ENCODE results near the gene LENG8.

DNA sequence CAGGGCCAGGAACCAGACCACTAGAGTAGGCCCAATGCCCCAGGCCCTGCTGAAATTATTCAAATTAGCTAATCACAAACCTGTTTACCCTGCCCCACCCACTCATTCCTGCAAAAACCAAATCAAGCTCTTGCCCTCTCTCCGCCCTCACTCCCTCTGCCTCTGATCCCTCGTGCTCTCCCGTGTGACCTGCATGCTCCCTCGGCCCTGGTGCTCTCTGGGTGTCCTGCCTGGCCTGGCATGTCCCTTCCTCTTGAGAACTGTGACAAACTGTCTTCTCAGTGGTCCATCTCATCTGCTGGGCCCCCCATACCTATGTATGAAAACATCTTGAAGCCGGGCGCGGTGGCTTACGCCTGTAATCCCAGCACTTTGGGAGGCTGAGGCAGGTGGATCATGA is 45.9 kb upstream of the LENG8 start:
- TF ChIP-seq, protein P1, sequence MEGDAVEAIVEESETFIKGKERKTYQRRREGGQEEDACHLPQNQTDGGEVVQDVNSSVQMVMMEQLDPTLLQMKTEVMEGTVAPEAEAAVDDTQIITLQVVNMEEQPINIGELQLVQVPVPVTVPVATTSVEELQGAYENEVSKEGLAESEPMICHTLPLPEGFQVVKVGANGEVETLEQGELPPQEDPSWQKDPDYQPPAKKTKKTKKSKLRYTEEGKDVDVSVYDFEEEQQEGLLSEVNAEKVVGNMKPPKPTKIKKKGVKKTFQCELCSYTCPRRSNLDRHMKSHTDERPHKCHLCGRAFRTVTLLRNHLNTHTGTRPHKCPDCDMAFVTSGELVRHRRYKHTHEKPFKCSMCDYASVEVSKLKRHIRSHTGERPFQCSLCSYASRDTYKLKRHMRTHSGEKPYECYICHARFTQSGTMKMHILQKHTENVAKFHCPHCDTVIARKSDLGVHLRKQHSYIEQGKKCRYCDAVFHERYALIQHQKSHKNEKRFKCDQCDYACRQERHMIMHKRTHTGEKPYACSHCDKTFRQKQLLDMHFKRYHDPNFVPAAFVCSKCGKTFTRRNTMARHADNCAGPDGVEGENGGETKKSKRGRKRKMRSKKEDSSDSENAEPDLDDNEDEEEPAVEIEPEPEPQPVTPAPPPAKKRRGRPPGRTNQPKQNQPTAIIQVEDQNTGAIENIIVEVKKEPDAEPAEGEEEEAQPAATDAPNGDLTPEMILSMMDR (IDR thresholded peaks at IDR 0.05; ENCODE audit: borderline replicate concordance, extremely low read depth, low read length, poor library complexity, severe bottlenecking), result no peak
- TF ChIP-seq EZH2 (IDR thresholded peaks at IDR 0.05; ENCODE audit: borderline replicate concordance, low read depth, low read length, severe bottlenecking), result no peak
